HG02943 (cell line): ENCODE data around the gene FAM118B.

Source experiments
- ATAC-seq: cut with Tn5 transposase; IDR thresholded peaks from one replicate; pipeline ENCODE4 v1.9.1; 2021; ENCODE audit warnings: mild to moderate bottlenecking, low read depth, moderate library complexity; ENCODE audit not compliant: unreplicated experiment

Gene FAM118B

DNA sequence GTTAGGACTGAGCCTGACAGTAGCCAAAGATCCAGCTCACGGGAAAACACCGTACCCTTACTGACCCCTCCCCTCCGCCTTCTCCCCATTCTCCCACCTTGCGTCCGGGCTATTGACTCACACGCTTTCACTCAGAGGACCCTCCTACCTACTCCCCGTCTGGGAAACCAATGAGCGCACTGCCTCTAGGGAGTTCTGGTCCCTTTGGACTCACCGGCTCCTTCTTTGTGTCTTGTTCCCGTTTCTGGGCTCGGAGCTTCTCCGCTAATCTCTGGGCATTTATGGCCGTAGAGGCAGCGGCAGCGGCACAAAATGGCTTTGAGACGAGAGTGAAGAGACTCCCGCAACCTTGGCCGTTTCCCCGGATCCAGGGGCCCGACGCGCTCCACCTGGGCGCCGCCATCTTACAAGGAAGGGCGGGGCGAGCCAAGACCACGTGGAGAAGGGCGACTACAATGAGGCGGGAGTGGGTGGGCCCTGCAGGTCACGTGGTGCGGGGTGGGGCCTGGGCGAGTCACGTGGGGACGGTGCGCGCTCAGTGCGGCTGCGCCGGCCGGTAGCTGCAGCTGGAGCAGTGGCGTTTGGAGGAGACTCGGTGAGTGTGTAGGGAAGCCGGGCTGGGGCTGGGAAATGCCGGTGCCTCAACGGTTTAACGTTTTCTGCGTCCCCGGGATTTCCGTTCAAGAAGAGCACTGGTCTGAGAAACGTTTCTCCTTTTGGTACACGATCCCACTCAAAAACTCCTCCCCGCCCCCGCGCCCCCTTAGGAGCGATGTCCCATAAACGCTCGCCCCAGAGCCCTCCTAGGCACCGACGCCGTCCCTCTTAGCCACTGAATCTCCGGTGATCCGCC, at the start of gene FAM118B, which contains the start of gene RPUSD4:
Gene FAM118B, plus strand, starts transcription at position 547 of the 853 bp plus-strand sequence. CDS start 23,220 bp downstream, outside the sequence.
Gene RPUSD4, minus strand, starts transcription at position 415 of the 853 bp plus-strand sequence. Its CDS starts 12 bp downstream, at position 403.
- ATAC-seq: peak; percentile 95

DNA sequence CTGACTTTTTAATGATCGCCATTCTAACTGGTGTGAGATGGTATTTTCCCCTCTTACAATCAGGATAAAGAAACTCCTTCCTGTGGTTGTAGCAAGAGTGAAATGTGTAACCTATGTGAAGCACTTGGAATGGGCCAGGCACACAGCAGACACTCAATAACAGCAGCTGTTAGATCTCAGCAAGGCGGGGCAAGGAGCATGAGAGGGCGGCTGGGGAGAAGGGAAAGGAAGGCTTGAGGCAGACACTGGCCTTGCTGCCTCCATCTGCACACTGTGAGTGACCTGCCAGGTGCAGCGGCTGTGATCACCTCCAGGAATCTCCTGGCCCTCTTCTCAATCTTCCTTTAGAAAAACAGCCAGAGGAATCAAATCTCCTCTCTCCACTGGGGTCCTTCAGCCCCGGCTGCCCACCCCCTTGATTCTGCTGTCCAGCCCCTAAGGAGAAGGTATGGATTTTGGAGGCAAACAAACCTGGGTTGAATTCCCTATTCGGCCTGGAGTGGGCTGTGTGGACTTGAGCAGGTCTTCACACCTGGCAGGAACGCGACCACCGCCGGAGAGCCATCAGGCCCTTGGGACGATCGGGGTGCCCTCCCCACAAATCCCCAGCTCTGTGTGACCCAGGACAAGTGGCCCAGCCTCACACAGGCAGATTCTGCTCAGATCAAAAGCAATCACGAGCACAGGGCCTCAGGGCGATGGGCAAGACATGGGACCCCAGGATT, 49.1 kb upstream of the FAM118B start:
- ATAC-seq: no peak

DNA sequence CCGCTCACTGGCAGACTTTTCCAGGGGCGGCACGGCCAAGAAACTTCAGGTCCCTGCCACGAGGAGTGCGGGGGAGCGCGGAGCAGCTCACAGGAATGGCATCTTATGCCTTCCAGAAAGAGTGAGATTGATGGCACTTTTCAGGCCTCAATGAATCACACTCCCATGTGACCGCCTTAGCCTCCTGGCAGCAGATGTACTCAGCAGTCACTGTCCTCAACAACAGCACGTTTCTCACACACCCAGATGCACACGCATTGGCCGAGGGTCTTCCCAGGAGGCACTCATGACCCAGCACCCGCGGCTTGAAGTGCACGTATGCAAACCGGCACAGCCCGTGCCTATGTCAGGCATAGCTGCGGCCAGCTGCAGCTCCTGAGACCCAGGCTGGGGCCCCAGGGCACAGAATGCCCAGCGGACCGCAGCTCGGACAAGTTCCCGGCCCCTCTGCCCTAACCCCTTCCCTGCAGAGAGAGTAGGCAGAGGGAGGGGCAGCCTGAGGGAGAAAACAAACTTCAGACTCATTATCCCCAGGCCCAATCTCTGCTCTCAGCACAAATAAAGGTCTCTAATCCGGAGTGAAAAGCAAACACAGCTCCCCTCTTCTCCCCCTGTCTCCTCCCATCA, 48.4 kb upstream of the FAM118B start:
- ATAC-seq: no peak

DNA sequence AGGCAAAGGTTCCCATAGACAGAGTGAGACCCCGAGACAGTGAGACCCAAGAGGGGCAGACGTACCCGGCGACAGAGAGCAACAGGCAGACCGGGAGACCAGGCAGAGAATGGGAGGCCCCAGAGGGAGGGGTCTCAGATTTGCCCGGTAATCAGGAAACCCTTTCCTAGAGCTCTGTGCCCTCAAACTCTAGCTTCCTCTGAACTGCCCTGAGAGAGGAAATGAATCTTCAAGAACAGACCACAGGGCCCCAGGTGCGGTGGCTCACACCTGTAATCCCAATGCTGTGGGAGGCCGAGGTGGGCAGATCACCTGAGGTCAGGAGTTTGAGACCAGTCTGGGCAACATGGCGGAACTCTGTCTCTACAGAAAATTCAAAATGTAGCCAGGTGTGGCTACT, 47.8 kb upstream of the FAM118B start:
- no peak for ATAC-seq

DNA sequence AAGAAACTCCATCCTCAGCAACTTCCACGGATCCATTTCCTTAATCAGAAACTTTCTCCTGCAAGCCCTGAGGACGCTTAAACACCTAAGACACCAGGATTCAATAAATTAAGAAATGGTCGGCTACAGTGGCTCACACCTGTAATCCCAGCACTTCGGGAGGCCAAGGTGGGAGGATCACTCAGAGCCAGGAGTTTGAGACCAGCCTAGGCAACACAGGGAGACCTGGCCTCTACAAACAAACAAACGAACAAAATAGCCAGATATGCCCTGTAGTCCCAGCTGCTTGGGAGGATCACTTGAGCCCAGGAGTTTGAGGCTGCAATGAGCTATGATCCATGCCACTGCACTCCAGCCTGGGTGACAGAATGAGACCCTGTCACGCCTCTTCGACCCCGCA, 46.8 kb upstream of the FAM118B start:
- ATAC-seq: no peak

DNA sequence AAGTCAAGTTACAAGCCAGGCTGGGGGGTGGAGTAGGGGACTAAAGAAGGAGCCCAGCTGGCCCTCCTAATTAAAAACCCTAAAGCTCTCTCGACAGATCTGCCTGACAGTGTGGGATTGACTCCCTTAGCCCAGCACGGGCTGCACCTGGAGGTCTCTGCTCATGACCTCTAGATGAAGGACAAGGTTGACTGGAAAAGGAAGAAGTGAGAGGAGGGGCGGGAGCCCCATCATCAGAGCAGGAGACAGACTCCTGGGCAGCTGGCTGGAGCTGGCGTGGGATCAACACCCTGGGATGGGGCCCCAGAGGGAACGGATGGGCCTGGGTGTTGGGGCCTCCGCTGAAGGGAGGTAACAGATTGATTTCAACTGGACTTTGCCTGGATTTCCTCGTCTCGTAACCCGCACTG, 46.3 kb upstream of the FAM118B start:
- no peak for ATAC-seq

DNA sequence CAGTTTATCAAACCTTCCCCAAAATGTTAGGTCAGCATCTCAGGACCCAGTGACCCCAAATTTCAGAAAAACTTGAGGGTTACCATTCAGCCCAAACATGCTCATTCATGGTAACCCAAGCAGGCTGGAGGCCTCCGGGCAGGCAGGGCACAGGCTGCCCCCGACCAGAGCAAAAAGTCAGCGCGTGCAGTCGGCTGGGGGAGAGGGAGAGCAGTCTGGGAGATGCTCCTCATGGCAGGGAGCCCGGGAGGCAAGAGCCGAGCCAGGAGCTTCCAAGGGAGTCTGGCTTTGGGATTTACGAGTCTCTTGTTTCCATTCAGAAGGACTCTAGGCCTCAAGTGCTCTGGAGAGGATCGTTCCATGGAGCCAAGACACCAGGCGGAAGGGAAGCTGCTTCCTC, 45.8 kb upstream of the FAM118B start:
- no peak for ATAC-seq

DNA sequence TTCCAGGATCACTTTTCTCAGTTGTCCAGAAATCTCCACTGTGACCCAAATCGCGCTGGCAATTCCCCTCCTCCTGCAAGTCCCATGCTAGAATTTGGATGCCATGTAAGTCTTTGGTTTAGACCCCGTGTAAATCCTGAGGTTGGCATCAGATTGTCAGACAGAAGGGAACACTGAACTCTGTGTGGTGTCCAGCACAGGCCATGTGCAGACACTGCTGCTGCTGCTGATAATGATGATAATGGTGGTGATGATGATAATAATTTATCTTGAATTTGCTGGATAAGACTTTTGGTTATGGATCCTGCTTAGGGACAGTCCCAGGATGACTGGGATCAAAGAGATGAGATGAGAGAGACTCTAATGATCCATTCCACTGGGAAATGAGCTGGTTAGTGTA, 45.2 kb upstream of the FAM118B start:
- no peak for ATAC-seq

DNA sequence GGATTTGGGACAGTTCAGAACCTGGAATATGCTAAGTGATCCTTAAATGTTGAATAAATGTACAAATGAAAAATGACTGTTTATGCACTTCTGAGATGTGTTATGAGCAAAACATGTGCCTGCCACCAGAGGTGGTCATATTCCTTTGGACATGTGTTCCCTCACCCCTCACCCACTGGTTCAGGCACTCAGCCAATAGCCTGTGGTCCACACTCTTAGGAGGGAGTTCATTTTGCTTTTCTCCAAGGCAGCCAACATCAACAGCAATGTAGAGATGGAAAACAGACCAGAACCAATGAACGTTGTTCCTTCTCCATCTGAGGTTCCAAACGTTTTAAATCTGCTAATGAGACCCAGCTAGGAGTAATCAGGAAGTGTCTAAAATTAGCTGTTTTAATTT, 44.1 kb upstream of the FAM118B start:
- ATAC-seq: no peak

DNA sequence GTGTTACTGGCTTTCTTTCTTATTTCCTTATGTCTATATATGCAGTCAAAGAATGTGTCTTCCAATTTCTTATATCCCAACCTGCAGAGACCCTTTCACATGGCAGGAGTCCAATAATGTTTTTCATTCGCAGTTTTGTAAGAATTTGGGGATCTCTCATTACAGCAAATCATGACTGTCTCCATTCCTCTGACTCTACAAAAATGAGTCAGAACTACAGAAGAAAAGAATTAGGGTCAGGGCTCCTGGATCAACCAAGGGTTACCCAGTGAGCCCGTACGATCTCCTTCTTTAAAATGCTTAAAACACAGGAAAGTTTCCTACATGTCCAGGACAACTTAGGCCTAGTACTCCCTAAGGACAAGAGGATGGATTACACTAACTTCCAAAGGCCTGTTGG, 42.3 kb upstream of the FAM118B start:
- no peak for ATAC-seq

DNA sequence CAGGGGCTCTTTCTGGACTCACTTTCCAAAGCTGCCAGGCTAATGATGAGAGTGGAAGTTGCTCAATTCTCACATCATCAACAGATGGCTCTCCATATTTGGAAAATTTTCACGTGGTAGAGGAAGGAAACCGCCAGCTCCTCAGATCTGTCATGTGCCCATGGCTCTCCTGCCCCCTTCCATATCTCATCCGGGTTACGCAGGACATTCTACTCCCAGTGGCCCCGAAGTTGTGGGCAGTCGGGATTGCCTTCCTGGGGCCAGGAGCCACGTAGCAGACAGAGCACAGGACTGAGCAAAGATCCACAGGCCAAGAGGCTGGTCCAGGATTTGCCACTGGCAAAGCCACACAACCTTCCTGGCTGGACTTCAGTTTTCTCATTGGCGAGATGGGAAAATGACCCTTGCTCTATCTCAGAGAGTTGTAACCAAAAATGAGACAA, 39.0 kb upstream of the FAM118B start:
- ATAC-seq: no peak

DNA sequence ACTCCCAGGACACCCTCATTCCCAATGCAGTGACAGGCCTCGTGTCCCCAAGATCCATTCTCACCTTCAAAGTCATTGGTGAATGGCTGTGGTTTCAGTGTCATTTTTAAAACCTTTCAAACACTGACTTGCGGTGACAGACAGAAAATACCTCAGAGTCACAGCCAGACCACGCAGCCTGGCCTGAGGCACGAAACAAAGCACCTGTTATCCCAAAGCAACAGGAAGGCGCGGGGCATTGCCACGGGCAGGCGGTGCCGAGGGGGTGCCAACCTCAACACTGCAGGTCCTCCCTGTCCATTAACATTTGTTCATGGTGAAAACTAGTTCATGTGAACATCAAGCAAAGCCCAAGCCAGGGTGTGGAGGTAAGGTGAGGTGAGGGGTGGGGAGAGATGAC, 38.3 kb upstream of the FAM118B start:
- ATAC-seq: no peak

DNA sequence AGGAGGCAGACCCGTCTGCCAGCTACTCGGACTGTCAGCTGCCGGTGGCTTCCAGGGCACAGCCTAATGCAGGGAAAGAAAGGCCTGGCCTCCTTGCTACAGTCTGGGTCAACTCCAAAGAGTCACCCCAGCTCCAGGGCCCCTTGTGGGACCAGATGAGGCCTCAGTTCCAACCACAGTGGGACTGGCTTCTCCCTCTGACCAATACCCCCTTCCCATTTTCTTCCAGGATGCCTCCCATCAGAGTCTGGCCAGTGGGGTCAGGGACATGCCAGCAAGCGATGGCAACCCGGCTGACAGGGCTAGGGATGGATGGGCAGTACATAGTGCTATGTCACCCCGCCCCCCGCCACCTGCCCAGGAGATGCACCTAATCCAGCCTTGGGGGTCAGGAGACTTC, 36.8 kb upstream of the FAM118B start:
- no peak for ATAC-seq

DNA sequence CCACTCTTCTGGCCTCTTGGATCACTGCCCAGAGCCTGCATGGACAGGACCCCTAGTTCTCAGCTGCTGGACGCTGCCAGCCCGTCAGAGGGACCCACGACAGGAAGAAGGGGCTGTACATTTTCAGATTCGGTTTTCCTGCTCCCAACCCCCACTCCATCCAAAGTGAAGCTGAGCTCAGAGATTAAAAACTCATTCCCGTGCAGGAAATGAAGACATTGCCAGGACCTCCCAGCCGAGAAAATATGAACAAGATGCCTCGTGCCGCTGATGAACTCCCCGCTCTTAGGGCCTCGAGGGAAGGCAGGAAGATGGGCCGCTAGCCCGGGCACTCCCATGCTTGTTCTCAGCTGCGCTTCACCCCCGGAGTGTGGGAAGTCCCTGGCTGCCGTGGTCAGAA, 36.2 kb upstream of the FAM118B start:
- no peak for ATAC-seq

DNA sequence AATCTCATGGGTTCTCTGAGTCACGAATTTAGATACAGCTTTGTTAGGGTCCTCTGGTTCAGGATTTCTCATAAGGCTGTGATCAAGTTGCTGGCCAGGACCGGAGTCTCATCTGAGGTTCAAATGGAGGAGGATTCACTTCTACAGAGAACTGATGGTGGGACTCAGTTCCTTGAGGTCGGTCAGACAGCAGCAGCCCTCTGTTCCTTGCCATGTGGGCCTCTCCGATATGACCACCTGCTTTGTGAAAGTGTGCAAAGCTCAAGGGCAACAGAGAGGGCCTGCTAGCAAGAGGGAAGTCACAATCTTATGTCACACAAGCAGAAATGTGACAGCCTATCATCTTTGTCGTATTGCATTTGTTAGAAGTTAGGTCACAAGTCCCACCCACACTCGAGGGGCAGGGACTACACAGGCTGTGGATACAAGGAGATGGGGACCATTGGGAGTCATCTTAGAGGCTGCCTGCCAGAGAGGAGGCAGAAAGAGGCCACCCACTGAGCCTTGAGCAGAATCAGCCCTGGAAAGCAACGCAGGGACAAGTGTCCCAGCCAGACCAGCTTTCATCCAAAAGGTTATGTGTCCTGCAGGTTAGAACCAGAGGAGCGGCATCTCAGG, 34.6 kb upstream of the FAM118B start:
- ATAC-seq: no peak

DNA sequence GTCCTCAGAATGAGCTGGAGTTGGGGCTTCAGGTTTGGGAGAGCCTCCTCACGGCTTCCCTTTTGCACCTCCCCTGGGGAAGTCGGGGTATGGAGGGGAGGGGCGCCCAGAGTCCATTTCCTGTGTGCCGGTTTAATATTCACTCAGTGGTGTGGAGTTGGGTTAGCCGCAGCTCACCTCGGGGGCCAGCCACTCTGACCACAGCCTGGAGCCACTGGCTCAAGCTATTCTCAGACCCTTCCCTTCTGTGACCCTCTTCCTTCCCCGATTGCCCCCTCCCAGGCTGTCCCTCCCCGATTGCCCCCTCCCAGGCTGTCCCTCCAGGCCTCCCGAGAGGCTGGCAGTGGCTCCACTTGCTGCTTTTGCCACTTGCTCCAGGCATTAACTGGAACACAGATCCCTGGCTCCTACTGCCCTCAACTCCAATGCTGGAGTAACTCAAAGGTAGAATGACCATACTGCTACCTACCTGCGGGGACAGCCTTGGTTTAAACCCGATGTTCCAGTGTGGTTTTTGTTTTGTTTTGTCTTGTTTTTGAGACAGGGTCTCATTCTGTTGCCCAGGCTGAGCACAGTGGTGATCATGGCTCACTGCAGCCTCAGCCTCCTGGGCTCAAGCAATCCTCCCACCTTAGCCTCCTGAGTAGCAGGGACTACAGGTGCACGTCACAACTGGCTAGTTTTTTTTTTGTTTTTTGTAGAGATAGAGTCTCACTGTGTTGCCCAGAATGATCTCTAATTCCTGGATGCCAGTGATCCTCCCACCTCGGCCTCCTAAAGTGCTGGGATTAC, 29.4 kb upstream of the FAM118B start:
- ATAC-seq: peak; percentile 64

DNA sequence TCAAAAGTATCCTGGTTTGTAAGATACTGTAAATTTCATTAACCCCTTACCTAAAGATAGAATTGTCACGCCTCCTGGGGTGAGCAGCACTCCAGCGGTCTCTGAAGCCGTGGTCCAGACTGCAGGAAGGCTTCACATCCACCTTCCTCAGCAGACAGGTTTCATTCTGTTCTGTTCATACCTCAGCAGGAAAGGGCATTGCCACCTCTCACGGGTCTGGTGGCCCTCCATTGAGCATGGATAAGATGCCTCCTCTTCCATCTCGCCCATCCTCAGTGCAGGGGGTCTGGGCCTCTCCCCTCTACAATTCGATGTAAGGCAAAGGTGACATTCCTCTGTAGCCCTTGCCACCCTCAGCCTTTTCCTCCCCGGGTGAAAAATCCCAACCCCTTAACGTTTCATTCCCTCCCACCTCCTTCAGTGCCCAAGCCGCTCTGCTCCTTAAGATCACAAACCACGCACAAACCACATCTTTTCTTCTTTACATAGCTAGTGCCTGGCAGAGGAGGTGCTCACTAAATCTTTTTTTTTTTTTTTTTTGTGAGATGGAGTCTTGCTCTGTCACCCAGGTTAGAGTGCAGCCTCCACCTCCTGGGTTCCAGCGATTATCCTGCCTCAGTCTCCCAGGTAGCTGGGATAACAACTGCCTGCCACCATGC, 28.7 kb upstream of the FAM118B start:
- peak; percentile 11 for ATAC-seq

DNA sequence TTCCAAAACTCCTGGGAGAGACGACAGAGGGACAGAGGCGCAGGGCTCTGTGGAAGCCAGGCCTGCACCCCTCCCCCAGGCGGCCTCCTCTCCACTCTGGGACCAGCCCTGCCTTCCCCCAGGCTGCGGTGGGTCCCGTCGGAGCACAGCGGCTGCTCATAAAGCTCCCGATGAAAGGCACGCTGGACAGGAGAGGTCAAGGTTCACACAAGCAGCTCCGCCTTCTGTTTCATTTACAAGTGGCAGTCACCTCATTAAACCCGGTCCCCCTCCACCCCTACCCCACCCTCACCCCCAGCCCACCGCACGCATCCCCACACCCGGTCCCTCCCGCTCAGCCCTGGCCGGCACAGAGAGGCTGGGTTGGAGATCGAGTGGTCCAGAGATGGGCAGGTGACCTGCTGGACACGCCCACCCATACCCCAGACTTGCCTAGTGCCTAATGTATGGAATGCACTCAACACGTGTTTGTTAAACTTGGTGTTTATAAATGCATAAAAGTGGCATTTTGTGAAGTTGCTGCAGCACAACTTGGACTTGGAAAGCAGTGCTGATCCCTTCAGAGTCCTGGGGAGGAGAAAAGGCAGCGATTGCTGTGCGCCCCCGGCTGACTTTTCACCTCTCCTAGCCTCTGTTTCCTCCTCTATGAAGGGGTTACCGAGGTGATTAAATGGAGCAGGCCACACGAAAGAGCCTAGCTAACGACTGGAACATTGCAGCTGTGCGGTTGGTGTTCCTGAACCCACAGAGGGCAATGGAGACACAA, 26.1 kb upstream of the FAM118B start:
- ATAC-seq: no peak
